Endothelial cell of umbilical vein (primary cell): Measurements from ENCODE around the gene ATOSB. TPM values are rescaled to one million over a fixed set of nuclear protein-coding genes. Genes with fewer than 3 reads are reported as not detected.

Experiments
- BruUV-seq: library from RNA; stranded (reverse); fragments of 400-500 nt; replicated peaks from 2 replicates; lab custom pipeline; 2021; lab: Mats Ljungman, UMichigan
- CTCF ChIA-PET: fragments of 300-600, 350-600 bp; sonication (Branson Sonifier 250); formaldehyde crosslinking; loops from one replicate; lab custom pipeline; 2021; ENCODE audit warnings: antibody characterized with exemption, inconsistent platforms; lab: Charles Lee
- POLR2A ChIA-PET: fragments of 300-600, 350-600 bp; sonication (Branson Sonifier 250); formaldehyde crosslinking; loops from one replicate; lab custom pipeline; 2021; ENCODE audit warnings: antibody characterized with exemption, inconsistent platforms; lab: Charles Lee
- DNase-seq: peaks from one replicate; pipeline ENCODE4 v3.0.0-alpha.2; 2011; ENCODE audit warnings: low read depth, low spot score
- FAIRE-seq: peaks from 2 replicates; lab custom pipeline; 2011; peaks lifted over from hg19 to GRCh38; lab: Jason Lieb, UNC
- H2AFZ ChIP-seq: 2 replicates; pipeline ENCODE4 v1.6.0; 2012; ENCODE audit warnings: low read depth, low read length, control low read depth, inconsistent platforms
- H3K27ac ChIP-seq: 2 replicates; pipeline ENCODE4 v1.5.1; 2011; ENCODE audit warnings: low read depth, mild to moderate bottlenecking, control low read depth, low read length, moderate library complexity; ENCODE audit not compliant: insufficient read depth
- H3K27me3 ChIP-seq, 2 experiments: 2 replicates each; pipeline versions ENCODE4 v1.6.0 to v1.6.1; 2011; ENCODE audit warnings: low read length in 2 of 2, mixed read lengths in 1 of 2; ENCODE audit not compliant: control insufficient read depth in 2 of 2, insufficient read depth in 2 of 2
- H3K36me3 ChIP-seq, 2 experiments: 2 replicates in 1 of 2; 3 replicates in 1 of 2; pipeline ENCODE4 v1.5.1; 2011; ENCODE audit warnings: low read length in 2 of 2, mild to moderate bottlenecking in 1 of 2, moderate library complexity in 1 of 2; ENCODE audit not compliant: control insufficient read depth in 2 of 2, insufficient read depth in 2 of 2; ENCODE audit errors: extremely low read depth in 1 of 2
- H3K4me1 ChIP-seq: 3 replicates; pipeline ENCODE4 v1.5.1; 2011; ENCODE audit warnings: mild to moderate bottlenecking, low read length; ENCODE audit not compliant: control insufficient read depth, insufficient read depth; ENCODE audit errors: extremely low read depth
- H3K4me2 ChIP-seq: 2 replicates; pipeline ENCODE4 v1.6.1; 2011; ENCODE audit warnings: low read length, control low read depth, mixed read lengths; ENCODE audit not compliant: insufficient read depth
- H3K4me3 ChIP-seq, 3 experiments: fragments of 200-600 bp in 1 of 3; sonication (generic), shearing (Covaris generic) in 1 of 3; replicated peaks in 1 of 3; 2 replicates each; pipeline ENCODE4 v1.5.1; 2011 to 2016; ENCODE audit warnings: control low read depth in 3 of 3, low read length in 3 of 3, mild to moderate bottlenecking in 2 of 3, inconsistent platforms in 1 of 3, low read depth in 1 of 3, moderate library complexity in 1 of 3; ENCODE audit not compliant: insufficient read depth in 1 of 3
- H3K79me2 ChIP-seq: 2 replicates; pipeline ENCODE4 v1.6.0; 2012; ENCODE audit warnings: low read length, inconsistent platforms; ENCODE audit not compliant: control insufficient read depth, insufficient read depth
- H3K9ac ChIP-seq: replicated peaks from 2 replicates; pipeline ENCODE3; 2011; ENCODE audit warnings: low read length, control low read depth; ENCODE audit not compliant: insufficient read depth; ENCODE audit errors: extremely low read depth
- H3K9me1 ChIP-seq: replicated peaks from 3 replicates; pipeline ENCODE4 v1.6.0; 2011; ENCODE audit warnings: mild to moderate bottlenecking, low read length; ENCODE audit not compliant: control insufficient read depth, insufficient read depth; ENCODE audit errors: extremely low read depth
- H3K9me3 ChIP-seq: replicated peaks from 2 replicates; pipeline ENCODE4 v1.5.1; 2012; ENCODE audit warnings: low read length, inconsistent platforms; ENCODE audit not compliant: control insufficient read depth, insufficient read depth
- H4K20me1 ChIP-seq: replicated peaks from 2 replicates; pipeline ENCODE3; 2011; ENCODE audit warnings: mild to moderate bottlenecking, low read length; ENCODE audit not compliant: control insufficient read depth, insufficient read depth; ENCODE audit errors: extremely low read depth
- CTCF ChIP-seq, 2 donors: IDR thresholded peaks; 1 replicate in 1 of 2; 2 replicates in 1 of 2; pipeline ENCODE4 v1.5.1; 2011; ENCODE audit warnings: low read length in 2 of 2, mild to moderate bottlenecking in 2 of 2, moderate library complexity in 2 of 2, control low read depth in 1 of 2, inconsistent platforms in 1 of 2, low read depth in 1 of 2; ENCODE audit not compliant: insufficient read depth in 1 of 2; ENCODE audit errors: extremely low read depth in 1 of 2
- EZH2 ChIP-seq: IDR thresholded peaks from 2 replicates; pipeline ENCODE4 v1.6.1; 2012; ENCODE audit warnings: borderline replicate concordance, low read depth, mild to moderate bottlenecking, moderate library complexity, low read length, inconsistent platforms; ENCODE audit not compliant: severe bottlenecking
- FOS ChIP-seq: IDR thresholded peaks from 2 replicates; pipeline ENCODE4 v1.6.1; 2011; ENCODE audit warnings: mild to moderate bottlenecking, low read length, moderate library complexity, borderline replicate concordance; ENCODE audit not compliant: insufficient read depth
- GATA2 ChIP-seq: IDR thresholded peaks from 2 replicates; pipeline ENCODE4 v1.7.0; 2011; ENCODE audit warnings: low read depth, mild to moderate bottlenecking, moderate library complexity, mixed read lengths, low read length; ENCODE audit not compliant: insufficient read length, insufficient read depth
- JUN ChIP-seq: IDR thresholded peaks from 2 replicates; pipeline ENCODE4 v1.6.1; 2011; ENCODE audit warnings: borderline replicate concordance, low read depth; ENCODE audit not compliant: insufficient read length, insufficient read depth
- MAX ChIP-seq: IDR thresholded peaks from 2 replicates; pipeline ENCODE4 v1.6.1; 2011; ENCODE audit not compliant: insufficient read depth, insufficient read length
- MYC ChIP-seq: IDR thresholded peaks from one replicate; pipeline ENCODE4 v1.6.1; 2011; ENCODE audit warnings: mild to moderate bottlenecking, low read depth, low read length
- POLR2A ChIP-seq: IDR thresholded peaks from 2 replicates; pipeline ENCODE4 v1.6.1; 2012; ENCODE audit warnings: low read depth, mild to moderate bottlenecking, control low read depth, low read length
- POLR2AphosphoS5 ChIP-seq: IDR thresholded peaks from 2 replicates; pipeline ENCODE4 v1.6.1; 2012; ENCODE audit warnings: low read depth, mild to moderate bottlenecking, control low read depth, low read length, moderate library complexity; ENCODE audit not compliant: insufficient read depth
- dilution Hi-C: fragments of 300-500 bp; cut with MboI; formaldehyde crosslinking; loops from one replicate; pipeline ENCODE4 v1.15.0; 2019; ENCODE audit warnings: low sequenced_read_pairs; ENCODE audit not compliant: extremely low pct_ligation_motif_present
- intact Hi-C: fragments of 100-400 bp; cut with micrococcal nuclease; formaldehyde crosslinking; loops from one replicate; pipeline ENCODE4 v1.10.0; 2022
- polyA plus RNA-seq, 4 experiments: library from polyadenylated mRNA; depleted of rRNA in 3 of 4; stranded (reverse) in 3 of 4; unstranded in 1 of 4; fragments of >200 nt; gene quantifications; 2 replicates each; pipeline versions ENCODE4 v1.2.1 to v1.2.3, GENCODE V29; 2011 to 2012; ENCODE audit warnings: missing spikeins in 1 of 4
- total RNA-seq: library from RNA; stranded (reverse); gene quantifications from 2 replicates; pipeline ENCODE4 v1.2.3, GENCODE V29; 2021

Gene ATOSB
- total and polyA plus RNA-seq, 2 donors (not counting 3 experiments of a cell fraction or from before 2014, with no cell fraction given): 34.7 to 58.0 TPM

DNA sequence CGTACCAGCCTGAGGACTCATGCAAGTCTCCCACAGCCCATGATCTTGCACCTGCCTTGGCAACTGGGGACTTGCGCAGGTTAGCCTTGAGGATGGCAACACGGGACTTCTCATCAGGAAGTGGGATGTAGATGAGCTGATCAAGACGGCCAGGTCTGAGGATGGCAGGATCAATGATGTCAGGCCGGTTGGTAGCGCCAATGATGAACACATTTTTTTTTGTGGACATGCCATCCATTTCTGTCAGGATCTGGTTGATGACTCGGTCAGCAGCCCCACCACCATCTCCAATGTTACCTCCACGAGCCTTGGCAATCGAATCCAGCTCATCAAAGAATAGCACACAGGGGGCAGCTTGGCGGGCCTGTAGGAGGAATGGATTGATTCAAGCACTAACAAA lies 56.2 kb downstream of the ATOSB start:
- no peak overlapping the region for H3K27ac ChIP-seq
- DNase-seq (no peak), FAIRE-seq (no peak)
- TF ChIP-seq EZH2 (no peak), CTCF (IDR thresholded peaks at IDR 0.05; ENCODE audit: extremely low read depth in 1 of 2, insufficient read depth in 1 of 2, low read depth in 1 of 2, low read length in 2 of 2) (no peak), MAX (no peak), GATA2 (no peak), POLR2A (no peak), POLR2AphosphoS5 (no peak), MYC (no peak), FOS (no peak), JUN (no peak)
- CTCF ChIA-PET: interaction anchor here (0.6 to 1.4 kb wide), 2 partner anchors 13 to 160 kb away, joined by 3 to 4 read pairs; partner anchors contain the start of gene VCP
- H3K27me3 ChIP-seq: no peaks in the 10 kb centered on the region
- H3K9me1 ChIP-seq: no peaks in the 10 kb centered on the region
- POLR2A ChIA-PET: interaction anchor here (1.4 kb wide), 1 partner anchor 13 kb away, joined by 5 read pairs; the partner anchor contains the start of gene VCP
- H2AFZ ChIP-seq: no peak overlapping the region
- peaks cover 68 to 77% of the 10 kb centered on the region in 2 experiments for H3K36me3 ChIP-seq
- no peaks in the 10 kb centered on the region for H3K4me1 ChIP-seq
- H4K20me1 ChIP-seq: no peaks in the 10 kb centered on the region
- TSS peak; percentile 6 for BruUV-seq
- no peak overlapping the region for H3K9ac ChIP-seq
- dilution Hi-C loops (no loop called here), intact Hi-C loops (no loop called here)
- H3K9me3 ChIP-seq: no peaks in the 10 kb centered on the region
- no peak overlapping the region for H3K4me2 ChIP-seq
- peaks cover 19% of the 10 kb centered on the region for H3K79me2 ChIP-seq
- no peak overlapping the region for H3K4me3 ChIP-seq
